ENCODE data around the gene VAT1L.

VAT1L gene

DNA sequence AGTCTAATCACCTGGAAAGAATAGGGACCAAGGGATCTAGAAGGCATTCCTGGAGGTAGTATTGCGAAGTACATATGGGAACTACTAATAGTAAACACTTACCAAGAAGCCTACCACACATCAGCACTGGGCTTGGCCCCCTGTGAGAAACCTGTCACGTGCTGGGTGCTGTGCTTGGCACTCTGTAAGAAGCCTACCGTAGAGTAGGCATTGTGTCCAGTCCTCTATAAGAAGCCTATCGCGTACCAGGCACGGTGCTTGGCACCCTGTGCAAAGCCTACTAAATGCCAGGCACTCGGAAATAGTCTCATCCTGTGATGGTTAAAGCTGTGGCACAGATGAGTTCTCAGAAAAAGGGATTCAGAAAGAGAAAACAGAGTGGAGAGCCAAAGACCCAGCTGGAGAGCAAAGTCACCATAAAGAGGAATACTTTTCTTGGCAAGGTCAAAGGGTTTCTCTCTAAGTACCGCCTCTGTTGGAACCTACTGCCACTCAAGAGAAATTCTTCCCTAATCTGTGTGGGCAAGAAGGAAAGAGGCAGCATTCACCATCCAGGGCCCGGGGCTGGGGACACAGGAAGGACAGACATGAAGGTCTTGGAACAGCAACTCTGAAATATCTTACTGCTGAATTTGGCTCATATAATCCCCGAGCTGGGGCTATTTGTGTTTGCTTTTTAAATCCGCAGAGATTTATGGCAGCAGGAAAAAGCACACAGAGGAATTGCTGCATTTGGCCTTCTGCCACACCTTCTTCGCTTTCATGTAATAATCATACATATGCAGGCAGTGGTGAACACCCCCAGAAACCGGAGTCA lies 81.8 kb downstream of the VAT1L start:
- DNase-seq (ENCODE audit: low spot score), result no peak

DNA sequence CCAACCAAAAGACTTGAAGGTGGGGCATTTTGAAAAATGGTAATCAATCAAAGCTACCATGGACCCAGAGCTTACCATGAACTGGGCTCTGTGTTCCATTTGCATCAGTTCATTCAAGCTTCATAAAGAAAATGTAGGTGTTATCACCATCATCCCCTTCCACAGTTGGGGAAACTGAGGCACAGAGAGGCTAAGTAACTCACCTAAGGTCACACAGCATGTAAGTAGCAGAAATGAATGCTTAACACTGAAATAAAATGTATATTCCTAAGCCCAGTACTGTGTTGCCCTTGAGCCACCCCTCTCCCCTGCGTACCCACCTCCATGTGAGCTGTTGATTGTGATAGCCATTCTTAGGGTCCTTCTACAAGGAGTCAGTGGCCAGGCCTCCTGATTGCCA lies 83.6 kb downstream of the VAT1L start:
- DNase-seq (ENCODE audit: low spot score), result no peak

DNA sequence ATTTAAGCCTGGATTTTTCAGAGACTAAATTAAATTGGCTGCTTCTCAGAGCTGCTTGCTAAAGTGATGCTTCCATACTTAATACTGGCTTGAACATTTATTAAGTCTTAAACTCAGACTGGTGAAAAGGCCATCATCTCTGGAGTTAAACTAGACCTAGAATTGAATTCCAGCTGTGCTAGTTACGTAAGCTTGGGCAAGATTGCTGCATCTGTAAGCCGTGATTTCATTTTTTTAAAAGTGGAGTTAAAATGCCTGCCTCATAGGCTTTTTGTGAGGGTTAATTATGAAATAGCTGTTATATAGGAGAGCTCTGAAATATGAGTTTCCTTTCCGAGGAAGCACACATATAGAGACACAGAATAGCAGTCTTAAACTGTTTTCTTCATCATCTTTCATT lies 84.7 kb downstream of the VAT1L start:
- DNase-seq (ENCODE audit: low spot score), result no peak

DNA sequence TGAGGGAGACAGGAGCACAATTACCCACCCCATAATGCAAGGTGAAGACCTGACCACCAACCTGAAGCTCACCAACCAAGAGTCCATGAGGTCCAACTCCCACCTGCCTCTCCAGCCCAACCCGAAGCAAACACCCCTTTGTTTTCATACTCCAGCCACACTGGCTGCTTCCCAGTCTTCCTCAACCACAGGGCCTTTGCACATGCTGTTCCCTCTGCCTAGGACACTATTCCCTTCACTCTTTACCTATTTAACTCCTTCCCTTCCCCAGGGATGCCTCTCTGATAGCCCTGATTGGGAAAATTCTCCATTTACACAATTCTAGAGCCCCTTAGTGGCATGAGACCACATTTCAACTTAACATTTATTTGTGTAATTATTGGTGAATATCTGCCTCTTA lies 86.0 kb downstream of the VAT1L start:
- DNase-seq (ENCODE audit: low spot score), result no peak

DNA sequence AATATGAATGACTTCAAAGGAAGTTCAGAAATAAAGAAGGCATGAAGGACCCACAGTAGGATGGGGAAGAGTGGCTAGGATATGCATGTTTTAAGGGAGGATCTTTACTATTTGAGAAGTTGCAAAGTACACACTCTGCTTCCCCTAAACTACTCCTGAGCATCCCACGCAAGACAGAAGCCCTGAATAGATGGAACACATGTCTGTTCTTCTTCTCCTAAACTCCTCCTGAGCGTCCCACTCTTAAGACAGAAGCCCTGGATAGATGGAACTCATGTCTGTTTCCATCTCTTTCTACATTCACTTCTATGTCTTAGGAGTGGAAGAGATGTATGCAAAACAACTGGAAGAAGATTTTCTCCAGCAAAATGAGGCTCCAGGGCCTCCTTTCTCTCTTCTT lies 88.4 kb downstream of the VAT1L start:
- DNase-seq (ENCODE audit: low spot score), result no peak

DNA sequence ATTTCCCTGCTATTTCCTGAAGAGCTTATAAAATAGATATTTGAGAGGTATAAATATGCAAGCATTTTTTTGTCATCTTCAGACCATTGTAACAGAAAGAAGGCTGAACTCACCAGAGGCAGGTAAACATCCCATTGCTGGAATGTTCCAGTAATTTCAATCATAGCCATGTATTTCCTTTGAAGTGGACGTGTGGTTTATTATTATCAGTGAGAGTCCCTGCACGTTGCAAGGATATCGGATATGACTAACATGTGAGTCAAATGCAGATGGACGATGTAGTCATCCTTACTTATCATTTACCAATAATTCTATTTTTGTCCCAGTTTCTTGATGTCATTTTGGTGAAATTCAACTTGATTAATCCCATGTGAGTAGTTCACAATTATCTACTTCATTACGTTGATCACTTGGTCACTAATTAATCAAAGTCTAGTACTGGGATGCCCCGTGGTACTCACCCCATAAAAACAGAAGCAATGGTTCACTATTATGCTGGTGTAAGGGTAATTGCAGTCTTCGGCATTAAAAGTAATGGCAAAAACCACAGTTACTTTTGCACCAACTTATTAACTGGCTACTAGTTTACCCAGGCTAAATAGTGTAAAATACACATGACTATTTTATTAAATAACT lies 89.5 kb downstream of the VAT1L start:
- peak; percentile 69 for DNase-seq (ENCODE audit: low spot score)

DNA sequence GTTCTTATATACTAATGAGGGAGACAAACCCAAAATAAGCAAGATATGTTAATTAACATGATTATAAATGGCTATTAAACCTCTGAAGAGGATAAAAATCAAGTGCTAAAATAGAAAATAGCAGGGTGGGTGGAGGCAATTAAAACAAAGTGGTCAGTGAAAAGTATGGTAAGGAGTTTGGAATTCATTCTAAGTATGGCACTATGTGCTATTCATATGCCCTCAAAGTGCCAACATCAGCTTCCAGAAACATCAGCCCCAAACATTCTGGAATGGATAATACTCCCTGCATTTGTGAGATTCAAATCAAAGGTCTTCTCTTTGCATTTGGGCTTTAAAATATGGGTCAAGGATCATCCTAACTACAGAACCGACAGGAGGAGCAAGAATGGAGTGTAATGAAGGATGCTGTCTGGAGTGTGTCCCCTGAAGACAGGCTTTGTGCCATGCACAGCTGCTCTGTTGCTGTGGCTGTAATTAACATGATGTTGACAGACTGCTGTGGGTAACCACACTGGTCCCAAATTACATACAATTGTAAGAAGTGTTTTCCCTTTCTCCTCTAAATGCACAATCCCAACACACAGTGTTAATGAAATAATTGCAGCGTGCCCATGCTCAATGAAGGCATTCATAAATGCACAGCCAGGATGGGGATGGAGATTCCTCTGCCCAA lies 93.1 kb downstream of the VAT1L start:
- DNase-seq (ENCODE audit: low spot score), result no peak

DNA sequence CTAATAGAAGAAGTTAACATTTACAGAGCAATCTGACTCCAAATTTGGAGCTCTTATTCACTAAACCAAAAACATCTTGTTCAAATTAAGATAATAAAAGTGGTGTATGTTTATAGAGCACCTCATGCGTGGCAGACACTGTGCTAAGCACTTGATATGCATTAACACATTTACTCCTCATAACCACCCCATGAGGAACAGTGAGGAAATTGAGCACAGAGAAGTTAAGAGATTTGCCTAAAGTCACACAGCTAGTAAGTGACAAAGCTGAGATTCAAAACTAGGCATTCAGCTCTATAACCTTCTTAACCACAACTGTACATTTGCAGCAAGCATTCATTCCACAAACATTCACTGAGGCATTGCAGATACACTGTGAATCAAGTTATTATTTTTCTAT lies 94.0 kb downstream of the VAT1L start:
- no peak for DNase-seq (ENCODE audit: low spot score)

DNA sequence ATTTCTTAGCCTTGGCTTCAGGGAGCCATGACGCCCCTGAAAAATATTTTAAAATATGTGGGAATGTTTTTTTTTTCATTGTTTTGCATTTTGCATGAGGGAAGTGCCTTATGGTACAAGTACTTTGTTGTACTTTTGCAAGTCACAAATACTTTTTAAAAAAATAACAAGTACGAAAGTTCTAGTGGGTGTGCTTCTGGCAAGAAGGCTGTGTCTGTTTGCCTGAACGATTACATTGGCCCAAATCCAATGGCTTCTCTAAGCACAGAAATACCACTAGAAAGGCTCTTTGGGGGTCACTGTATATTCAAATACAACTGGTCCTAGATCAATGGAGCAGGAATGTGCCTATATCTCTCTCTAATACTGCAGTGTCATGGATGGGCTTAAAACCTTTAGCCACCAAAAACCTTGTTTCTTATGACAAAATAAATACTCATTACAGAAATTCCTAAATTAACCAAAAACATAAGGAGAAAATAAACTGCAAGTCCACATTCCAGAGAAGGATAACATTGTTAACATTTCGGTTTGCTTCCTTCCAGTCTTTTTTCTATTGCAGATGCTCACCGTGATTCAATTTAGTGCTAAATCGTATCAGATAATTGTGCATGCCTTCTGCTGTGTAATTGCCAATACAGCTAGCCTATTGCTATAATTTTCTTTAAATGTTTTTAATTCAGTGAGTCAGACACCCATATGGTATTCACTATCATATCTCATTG lies 97.4 kb downstream of the VAT1L start:
- no peak for DNase-seq (ENCODE audit: low spot score)

DNA sequence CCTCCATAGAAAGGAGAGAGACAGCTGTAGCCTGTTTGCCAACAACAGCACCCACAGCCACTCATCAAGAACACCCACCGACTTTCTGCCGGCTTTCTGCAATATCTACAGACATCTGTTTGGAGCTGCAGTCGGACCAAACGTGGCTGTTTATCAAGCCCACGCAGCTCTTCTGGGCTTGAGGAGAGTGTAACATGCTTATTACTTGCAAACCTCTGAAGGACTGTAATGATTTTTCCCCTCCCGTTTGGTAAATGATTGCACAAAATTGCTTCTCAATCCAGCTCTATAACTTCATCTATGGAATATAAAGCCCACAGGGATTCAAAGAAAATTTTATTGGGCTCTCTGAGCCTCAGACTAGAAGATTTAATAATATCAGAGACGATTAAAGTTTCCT lies 100.5 kb downstream of the VAT1L start:
- no peak for DNase-seq (ENCODE audit: low spot score)

DNA sequence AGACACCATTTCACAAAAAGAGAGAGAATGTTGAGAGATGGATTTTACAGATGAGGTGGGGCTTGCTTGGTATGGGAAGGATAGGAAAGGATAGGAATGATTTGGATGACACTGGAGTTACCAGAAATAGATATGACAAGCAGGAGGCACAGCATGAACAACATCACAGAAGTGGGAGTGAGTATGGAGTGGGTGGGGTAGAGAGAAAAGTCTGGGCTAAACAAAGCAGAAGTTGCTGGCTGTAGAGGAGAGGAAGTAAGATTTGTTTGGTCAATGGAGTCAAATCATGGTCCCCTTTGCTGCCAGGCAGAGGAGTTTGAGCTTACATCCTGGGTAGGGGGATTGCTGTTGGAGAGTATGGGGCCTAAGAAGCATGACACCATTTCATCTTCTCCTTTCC lies 101.7 kb downstream of the VAT1L start:
- no peak for DNase-seq (ENCODE audit: low spot score)

DNA sequence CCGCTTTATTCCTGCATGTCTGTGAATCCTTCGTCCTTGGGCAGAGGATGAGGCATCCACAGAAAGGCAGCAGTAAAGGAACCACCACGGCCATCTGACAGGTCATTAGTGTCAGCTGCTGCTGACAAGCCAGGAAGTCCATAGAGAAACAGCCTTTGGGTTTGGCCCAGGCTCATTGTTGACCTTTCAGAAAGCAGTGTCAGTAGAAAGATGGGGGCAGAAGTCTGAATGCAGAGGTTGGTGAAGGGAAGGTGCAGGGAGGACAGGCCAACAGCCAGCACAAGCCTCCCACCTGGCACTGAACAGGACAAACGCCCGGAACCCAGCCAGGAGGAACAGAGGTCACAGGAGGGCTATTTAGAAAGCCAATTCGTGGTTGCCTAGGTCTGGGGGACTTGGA lies 105.8 kb downstream of the VAT1L start:
- no peak for DNase-seq (ENCODE audit: low spot score)

DNA sequence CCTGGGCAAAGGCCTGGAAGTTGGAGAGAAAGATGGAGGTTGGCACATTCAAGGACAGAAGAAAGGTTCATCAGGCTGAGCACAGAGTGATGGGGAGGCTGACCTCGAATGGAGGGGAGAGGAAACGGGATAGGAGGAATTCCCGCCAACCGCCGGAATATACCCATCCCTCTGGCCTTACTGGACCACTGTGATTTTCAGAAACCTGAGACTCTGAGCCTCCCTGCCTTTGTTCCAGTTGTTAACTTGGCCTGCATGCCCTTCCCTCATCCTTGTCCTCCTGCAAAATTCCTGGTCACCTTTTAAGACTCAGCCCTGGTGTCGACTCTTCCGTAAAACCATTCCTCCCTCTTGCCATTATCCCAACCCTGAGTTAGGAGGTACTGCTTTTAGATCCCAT lies 107.6 kb downstream of the VAT1L start:
- DNase-seq (ENCODE audit: low spot score), result no peak

DNA sequence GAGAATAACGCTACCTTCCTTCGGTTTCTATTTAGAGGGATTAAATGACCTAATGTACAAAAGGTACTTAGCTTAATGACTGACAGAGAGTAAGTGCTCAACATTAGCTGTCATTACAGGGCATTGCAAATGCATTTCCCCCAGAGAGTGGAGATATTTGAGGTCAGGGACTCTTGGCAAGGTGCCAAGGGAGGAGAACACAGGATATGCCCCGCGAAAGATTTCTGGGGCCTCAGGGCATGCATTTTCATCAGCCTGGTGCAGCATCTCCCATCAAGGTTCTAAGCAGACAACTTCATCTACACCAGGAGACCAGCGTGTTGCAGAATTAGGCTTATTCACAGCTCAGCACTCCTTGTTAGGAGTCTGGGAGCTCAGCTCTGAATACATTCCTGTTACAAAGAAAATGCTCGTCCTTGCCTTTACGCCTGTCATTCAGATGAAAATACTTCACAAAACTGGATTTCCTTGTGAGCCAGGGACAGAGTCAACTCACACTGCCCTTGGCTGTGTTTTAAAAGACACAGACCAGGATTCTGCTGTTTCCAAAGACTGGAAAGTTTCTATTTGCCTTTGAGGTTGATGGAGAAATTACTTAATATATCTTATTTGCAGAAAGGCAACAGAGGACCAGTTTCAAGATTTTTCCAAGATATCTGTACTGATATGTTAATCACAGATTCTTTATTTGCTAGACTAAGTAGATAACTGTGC lies 108.2 kb downstream of the VAT1L start:
- peak; percentile 15 for DNase-seq (ENCODE audit: low spot score)

DNA sequence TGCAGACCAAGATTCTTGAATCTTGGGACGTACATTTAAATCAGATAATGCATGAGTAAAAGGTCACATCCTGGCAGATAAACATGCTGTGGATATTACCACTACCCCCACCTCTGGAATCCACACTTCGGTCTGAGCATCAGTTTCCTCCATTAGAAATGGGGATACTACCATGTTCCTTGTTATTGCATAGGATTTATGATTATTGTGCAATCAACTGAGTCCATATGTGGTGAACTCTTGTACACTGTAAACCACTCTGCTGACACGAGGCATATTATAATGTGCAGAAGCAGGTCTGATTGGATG lies 108.7 kb downstream of the VAT1L start:
- no peak for DNase-seq (ENCODE audit: low spot score)

DNA sequence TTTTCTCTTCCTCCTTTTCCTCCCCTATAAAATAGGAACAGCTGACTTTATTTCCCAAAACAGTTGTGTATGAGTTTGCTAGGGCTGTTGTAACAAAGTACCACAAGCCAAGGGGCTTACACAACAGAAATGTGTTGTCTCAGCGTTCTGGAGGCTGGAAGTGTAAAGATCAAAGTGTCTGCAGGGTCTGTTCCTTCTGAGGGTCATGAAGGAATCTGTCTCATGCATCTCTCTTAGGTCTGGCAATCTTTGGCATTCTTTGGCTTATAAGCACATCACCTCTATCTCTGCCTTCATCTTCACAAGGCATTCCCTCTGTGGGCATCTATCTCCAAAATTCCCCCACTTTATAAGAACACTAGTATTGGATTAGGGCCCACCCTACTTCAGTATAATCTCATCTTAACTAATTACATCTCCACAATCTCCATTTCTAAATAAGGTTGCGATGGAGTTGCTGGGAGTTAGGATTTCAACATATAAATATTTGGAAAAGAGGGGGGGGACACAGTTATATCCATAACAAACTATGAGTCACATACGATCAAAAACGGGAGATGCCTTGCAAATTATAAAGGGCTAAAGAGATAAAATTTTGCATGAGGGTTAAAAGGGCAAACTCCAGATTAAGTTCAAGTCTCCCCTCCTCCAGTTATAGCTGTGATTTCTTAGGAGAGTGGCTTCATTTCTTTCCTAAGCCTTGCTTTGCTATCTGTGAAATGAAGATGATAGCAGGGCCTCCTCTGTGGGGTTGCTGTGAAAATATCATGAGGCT lies 109.7 kb downstream of the VAT1L start:
- DNase-seq (ENCODE audit: low spot score), result no peak

DNA sequence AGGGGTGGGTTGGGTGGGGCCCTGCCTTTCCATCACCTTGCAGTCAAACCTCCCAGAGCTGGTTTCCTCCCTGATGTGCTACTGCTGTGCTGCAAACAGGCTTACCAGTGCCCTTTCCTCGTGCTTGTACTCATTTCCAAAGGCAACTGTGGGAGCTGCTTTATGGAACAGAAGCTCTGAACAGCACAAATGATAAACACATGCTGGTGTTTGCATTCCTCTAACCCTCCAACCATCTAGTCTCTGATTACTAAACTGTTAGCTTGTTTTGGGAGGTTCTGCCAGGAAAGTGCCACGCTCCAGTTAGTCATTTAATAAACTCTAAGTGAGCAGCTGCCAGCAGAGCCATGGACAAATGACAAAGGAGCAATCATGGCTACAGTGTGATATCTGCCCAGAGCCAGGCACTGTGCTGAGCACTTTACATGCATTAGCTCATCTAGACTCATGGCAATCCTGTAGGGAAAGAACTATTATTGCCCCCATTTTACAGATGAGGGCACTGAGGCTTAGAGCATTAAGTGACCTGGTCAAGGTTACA lies 110.4 kb downstream of the VAT1L start:
- no peak for DNase-seq (ENCODE audit: low spot score)

DNA sequence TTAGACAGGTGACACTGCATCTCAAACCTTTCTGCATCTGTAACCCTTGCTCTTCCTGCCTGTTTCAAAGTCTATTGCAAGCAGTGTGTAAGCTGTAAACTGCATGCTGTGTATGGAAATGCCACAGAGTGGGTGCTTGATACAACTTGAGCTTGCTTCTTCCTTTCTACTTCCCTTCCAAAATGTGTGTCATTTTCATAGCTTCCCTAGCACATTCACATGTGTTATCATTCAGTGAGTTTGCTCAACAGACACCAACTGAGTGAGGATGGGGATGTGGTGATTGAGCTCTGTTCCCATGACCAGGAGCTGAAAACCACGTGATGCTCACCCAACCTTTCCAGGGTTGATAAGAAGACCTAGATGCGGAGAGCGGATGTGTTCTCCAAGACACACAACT lies 111.1 kb downstream of the VAT1L start:
- DNase-seq (ENCODE audit: low spot score), result no peak

DNA sequence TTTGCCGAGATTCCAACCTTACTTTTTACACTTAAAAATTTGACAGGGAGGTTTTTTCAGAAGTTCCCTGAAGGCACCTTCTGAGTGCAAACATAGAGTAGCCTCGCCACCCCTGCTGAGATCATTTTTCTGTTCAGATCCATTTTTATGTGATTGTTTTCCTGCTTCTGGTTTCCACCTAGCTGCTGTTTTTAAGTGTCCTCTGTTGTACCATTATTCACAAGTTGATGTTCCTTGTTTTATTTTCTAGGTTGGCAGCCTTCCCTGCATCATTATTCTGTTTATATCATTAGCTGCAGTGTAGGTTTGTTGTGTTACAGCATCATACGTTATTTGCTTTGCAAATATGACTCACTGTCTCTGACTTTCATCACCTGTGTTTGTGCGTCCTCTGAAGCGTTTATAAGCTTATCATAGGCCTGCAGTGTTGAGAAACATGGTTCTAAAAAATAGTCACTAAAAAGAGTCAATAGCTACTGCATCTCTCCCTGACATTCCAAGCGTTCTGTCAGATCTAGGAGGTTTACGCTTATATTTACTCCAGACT lies 117.1 kb downstream of the VAT1L start:
- DNase-seq (ENCODE audit: low spot score), result no peak

DNA sequence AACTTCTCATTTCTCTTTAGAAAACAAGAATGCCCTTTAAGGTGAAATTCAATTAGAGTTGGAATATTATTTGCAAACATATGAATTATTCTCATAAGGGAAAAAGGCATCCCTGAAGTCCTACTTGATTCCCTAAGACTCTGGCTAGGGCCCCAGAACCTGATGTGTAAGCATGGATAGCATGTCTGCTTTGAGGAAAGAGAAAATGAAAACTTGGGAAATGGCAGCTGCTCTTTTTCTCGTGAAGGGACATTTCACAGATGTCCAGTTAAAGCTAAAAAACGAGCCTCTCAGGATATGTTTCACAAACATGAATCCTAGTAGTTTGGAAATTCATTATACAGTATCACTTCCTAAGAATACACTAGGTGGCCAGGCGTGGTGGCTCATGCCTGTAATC lies 121.7 kb downstream of the VAT1L start:
- no peak for DNase-seq (ENCODE audit: low spot score)

DNA sequence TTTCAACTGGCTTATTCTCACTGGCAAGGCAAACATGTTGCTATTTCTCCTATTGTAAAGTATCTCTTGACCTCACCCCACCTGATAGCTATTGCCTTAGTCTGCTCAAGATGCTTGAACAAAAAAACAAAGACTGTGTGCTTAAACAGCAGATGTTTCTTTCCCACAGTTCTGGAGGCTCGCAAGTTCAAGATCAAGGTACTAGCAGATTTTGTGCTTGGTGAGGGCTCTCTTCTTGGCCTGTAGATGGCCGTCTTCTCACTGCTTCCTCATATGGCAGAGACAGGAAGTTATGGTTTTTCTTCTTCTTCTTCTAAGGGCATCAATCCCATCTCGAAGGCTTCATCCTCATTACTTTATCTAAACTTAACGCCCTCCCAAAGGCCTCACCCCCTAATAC lies 124.3 kb downstream of the VAT1L start:
- DNase-seq (ENCODE audit: low spot score), result no peak

Data from kidney capillary endothelial cell (primary cell).